MCF 10A (cell line): ENCODE data around the gene SIT1. TPM values are rescaled to one million over a fixed set of nuclear protein-coding genes. Genes with fewer than 3 reads are reported as not detected.
A peak's percentile ranks its signal among the peaks of the same experiment; 100 is the strongest.

Experiments
- BruUV-seq: library from RNA; stranded (reverse); fragments of 400-500 nt; replicated peaks from 2 replicates; lab custom pipeline; 2021; lab: Mats Ljungman, UMichigan
- CTCF ChIA-PET: fragments of 300-600 bp; sonication (Branson Sonifier 250); formaldehyde crosslinking; extraction: SDS; loops from one replicate; lab custom pipeline; 2021; ENCODE audit warnings: antibody characterized with exemption, inconsistent platforms; lab: Yijun Ruan, JAX
- POLR2A ChIA-PET: fragments of 300-600, 350-650 bp; sonication (Branson Sonifier 250); formaldehyde crosslinking; extraction: SDS; loops from one replicate; lab custom pipeline; 2020; ENCODE audit warnings: antibody characterized with exemption, inconsistent platforms; lab: Yijun Ruan, JAX
- DNase-seq: peaks from one replicate; pipeline ENCODE4 v3.0.0-alpha.2; 2018; ENCODE audit not compliant: unreplicated experiment
- H3K27ac Mint-ChIP-seq: one replicate; pipeline ENCODE4 v1.8.0; 2022; ENCODE audit warnings: mild to moderate bottlenecking, low read depth, mixed read lengths; ENCODE audit not compliant: unreplicated experiment
- H3K27me3 Mint-ChIP-seq: one replicate; pipeline ENCODE4 v1.8.0; 2022; ENCODE audit warnings: mixed read lengths; ENCODE audit not compliant: insufficient read depth, unreplicated experiment
- H3K36me3 Mint-ChIP-seq: one replicate; pipeline ENCODE4 v1.8.0; 2022; ENCODE audit warnings: mild to moderate bottlenecking, moderate library complexity, mixed read lengths; ENCODE audit not compliant: insufficient read depth, unreplicated experiment
- H3K4me1 Mint-ChIP-seq: one replicate; pipeline ENCODE4 v1.8.0; 2022; ENCODE audit warnings: mixed read lengths; ENCODE audit not compliant: insufficient read depth, unreplicated experiment
- H3K4me3 Mint-ChIP-seq: one replicate; pipeline ENCODE4 v1.8.0; 2022; ENCODE audit warnings: mild to moderate bottlenecking, moderate library complexity, mixed read lengths; ENCODE audit not compliant: unreplicated experiment
- H3K9me3 Mint-ChIP-seq: one replicate; pipeline ENCODE4 v1.8.0; 2022; ENCODE audit warnings: mixed read lengths; ENCODE audit not compliant: unreplicated experiment
- intact Hi-C: fragments of 100-400 bp; cut with micrococcal nuclease; formaldehyde crosslinking; loops from 2 replicates; pipeline ENCODE4 v1.14.1; 2022
- total RNA-seq: library from RNA; stranded (reverse); gene quantifications from 2 replicates; pipeline ENCODE4 v1.2.3, GENCODE V29; 2022
- TF ChIP-seq, protein P1 (sequence below): fragments of 200-600 bp; IDR thresholded peaks from one replicate; pipeline ENCODE4 v1.8.0; 2022; ENCODE audit warnings: antibody characterized with exemption, mild to moderate bottlenecking; ENCODE audit not compliant: unreplicated experiment

Gene SIT1
- total RNA-seq, 1 experiment from 2014 or later: not detected

DNA sequence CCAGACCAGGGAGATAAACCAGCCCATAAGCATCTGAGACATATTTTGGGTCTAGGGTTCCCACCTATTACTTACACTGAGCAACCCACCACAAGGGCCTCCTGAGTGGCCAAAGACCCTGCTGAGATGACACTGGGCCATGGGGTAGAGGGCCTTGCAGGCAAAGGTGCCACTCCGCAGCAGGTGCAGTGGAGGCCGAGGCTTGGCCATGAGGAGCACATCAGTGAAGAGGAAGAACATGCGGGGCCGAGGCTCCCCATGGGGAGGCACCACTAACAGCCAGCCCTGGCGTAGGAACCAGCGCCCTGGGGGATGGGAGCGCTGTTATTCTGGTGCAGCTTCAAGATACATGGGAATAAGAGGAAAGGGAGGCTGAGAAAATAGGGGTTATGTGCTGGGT lies 11.7 kb upstream of the SIT1 start:
- DNase-seq: no peak
- POLR2A ChIA-PET: interaction anchor here (0.5 to 2.6 kb wide), 4 partner anchors 8 to 72 kb away, joined by 3 to 16 read pairs (median 4); partner anchors contain the start of genes CREB3, TLN1 and TPM2
- H3K4me1 Mint-ChIP-seq: peaks cover 25% of the 10 kb centered on the region
- CTCF ChIA-PET: interaction anchor here (1.1 to 11.0 kb wide), 4 partner anchors 15 to 73 kb away, joined by 3 to 119 read pairs (median 11); partner anchors contain the start of genes CREB3 and TLN1
- peak overlapping the region; percentile 74 for H3K27ac Mint-ChIP-seq
- H3K27me3 Mint-ChIP-seq: no peaks in the 10 kb centered on the region
- H3K9me3 Mint-ChIP-seq: no peaks in the 10 kb centered on the region
- BruUV-seq: no TSS peak
- TF ChIP-seq, protein P1, sequence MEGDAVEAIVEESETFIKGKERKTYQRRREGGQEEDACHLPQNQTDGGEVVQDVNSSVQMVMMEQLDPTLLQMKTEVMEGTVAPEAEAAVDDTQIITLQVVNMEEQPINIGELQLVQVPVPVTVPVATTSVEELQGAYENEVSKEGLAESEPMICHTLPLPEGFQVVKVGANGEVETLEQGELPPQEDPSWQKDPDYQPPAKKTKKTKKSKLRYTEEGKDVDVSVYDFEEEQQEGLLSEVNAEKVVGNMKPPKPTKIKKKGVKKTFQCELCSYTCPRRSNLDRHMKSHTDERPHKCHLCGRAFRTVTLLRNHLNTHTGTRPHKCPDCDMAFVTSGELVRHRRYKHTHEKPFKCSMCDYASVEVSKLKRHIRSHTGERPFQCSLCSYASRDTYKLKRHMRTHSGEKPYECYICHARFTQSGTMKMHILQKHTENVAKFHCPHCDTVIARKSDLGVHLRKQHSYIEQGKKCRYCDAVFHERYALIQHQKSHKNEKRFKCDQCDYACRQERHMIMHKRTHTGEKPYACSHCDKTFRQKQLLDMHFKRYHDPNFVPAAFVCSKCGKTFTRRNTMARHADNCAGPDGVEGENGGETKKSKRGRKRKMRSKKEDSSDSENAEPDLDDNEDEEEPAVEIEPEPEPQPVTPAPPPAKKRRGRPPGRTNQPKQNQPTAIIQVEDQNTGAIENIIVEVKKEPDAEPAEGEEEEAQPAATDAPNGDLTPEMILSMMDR: no peak
- peaks cover 36% of the 10 kb centered on the region for H3K36me3 Mint-ChIP-seq
- H3K4me3 Mint-ChIP-seq: no peak overlapping the region
- intact Hi-C loops: no loop called here

DNA sequence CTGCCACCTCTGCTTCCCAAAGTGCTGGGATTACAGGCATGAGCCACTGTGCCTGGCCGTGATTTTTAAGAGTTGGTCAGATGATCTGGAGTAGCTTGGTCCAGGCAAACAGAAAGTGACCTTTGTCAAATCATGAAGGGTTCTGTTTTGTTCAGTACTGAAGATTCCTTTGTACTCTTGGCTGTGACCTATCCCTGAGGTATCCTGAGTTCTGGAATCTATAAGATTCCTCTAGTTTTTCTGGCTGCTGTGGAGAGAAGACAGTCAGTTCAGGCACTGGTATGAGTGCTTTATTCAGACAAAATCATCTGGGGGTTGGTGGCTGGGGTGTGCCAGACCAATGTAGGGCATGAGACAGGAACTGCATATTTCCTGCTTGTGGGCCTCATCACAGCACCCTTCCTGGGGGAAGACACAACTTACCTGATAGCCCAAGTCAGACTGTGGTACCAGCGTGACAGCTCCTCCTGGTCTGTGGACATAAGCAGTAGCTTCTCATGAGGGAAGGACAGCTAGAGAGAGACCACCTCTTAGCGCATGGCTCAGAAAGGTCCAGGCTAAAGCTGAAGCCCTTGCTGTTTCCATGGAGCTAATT lies 11.1 kb upstream of the SIT1 start:
- Mint-ChIP-seq H3K36me3 (peaks cover 36% of the 10 kb centered on the region), H3K4me3 (no peak overlapping the region), H3K9me3 (no peaks in the 10 kb centered on the region), H3K4me1 (peaks cover 25% of the 10 kb centered on the region), H3K27me3 (no peaks in the 10 kb centered on the region), H3K27ac (peak overlapping the region; percentile 74)
- no TSS peak for BruUV-seq
- TF ChIP-seq, protein P1: no peak
- intact Hi-C loops: no loop called here
- no peak for DNase-seq
- ChIA-PET CTCF (interaction anchor here (0.5 to 11.0 kb wide), 9 partner anchors 13 to 221 kb away, joined by 3 to 119 read pairs (median 4); partner anchors contain the start of genes CREB3 and TLN1), POLR2A (interaction anchor here (0.5 to 2.6 kb wide), 4 partner anchors 9 to 70 kb away, joined by 3 to 16 read pairs (median 6); partner anchors contain the start of genes CREB3, TLN1 and TPM2)

- no TSS peak for BruUV-seq
- intact Hi-C loops: no loop called here
- no peaks in the 10 kb centered on the region for H3K27me3 Mint-ChIP-seq
- ChIA-PET POLR2A (interaction anchor here (0.8 to 2.6 kb wide), 7 partner anchors 15 to 71 kb away, joined by 3 to 16 read pairs (median 6); partner anchors contain the start of genes CREB3, TLN1 and TPM2), CTCF (interaction anchor here (0.5 to 11.0 kb wide), 13 partner anchors 10 to 962 kb away, joined by 3 to 119 read pairs (median 5); partner anchors contain the start of genes CREB3 and TLN1)
- no peak overlapping the region for H3K27ac Mint-ChIP-seq
- peaks cover 25% of the 10 kb centered on the region for H3K4me1 Mint-ChIP-seq
- H3K36me3 Mint-ChIP-seq: peaks cover 36% of the 10 kb centered on the region
- H3K4me3 Mint-ChIP-seq: no peak overlapping the region
- TF ChIP-seq, protein P1: peak; percentile 19
- peak; percentile 51 for DNase-seq
- no peaks in the 10 kb centered on the region for H3K9me3 Mint-ChIP-seq
These were observed 10.3 kb upstream of the SIT1 start for GRCh38 chr9:35660966-35661415.

- intact Hi-C loops: loop anchor here (2.0 to 10.0 kb wide), 4 partner anchors 29 to 245 kb away; partner anchors contain the start of genes HRCT1, SPAAR and TPM2
- TF ChIP-seq, protein P1: no peak
- no peaks in the 10 kb centered on the region for H3K9me3 Mint-ChIP-seq
- peak overlapping the region; percentile 62 for H3K4me3 Mint-ChIP-seq
- no peaks in the 10 kb centered on the region for H3K27me3 Mint-ChIP-seq
- peaks cover 25% of the 10 kb centered on the region for H3K4me1 Mint-ChIP-seq
- H3K27ac Mint-ChIP-seq: peak overlapping the region; percentile 100
- DNase-seq: peak; percentile 87
- POLR2A ChIA-PET: interaction anchor here (0.7 to 5.4 kb wide), 11 partner anchors 13 to 580 kb away, joined by 3 to 61 read pairs (median 8); partner anchors contain the start of genes CREB3, FANCG, GBA2 and RGP1
- CTCF ChIA-PET: interaction anchor here (0.6 to 11.0 kb wide), 18 partner anchors 10 to 1162 kb away, joined by 3 to 119 read pairs (median 5); partner anchors contain the start of genes CA9, CREB3 and TLN1
- no TSS peak for BruUV-seq
- peaks cover 36% of the 10 kb centered on the region for H3K36me3 Mint-ChIP-seq
These were observed 8.6 kb upstream of the SIT1 start for GRCh38 chr9:35659340-35659739.
